ENCODE results near the gene SORCS2. TPM values are rescaled to one million over a fixed set of nuclear protein-coding genes. Genes with fewer than 3 reads are reported as not detected.

Gene SORCS2
- total and polyA plus RNA-seq, 2 of the 8 experiments (the other 6 are each of a cell fraction or from before 2014, with no cell fraction given): 0.36 to 1.8 TPM

DNA sequence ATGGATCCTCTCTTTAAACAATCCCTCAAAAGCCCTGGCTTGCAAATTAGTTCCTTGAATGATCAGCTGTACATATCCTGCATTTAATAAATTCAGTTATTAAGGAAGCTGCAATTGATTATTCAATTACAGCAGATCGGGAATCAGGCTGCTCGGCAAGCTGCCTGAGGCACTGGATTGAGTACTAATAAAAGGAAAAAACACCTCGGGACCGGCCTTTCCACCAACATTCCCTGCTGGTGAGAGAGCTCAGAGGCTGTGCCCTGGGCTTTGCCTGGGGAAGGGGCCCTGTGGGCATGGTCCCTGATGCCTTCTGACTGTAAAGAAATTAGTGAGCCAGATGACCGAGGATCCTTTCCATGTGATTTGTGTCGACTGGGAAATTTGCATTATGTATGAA, 69.2 kb downstream of the SORCS2 start:
- Histone ChIP-seq H2BK15ac (ENCODE audit: low read length) (no peak overlapping the region), H2BK20ac (ENCODE audit: low read length) (no peak overlapping the region), H2AFZ (ENCODE audit: low read length) (no peak overlapping the region), H3K36me3 (ENCODE audit: control insufficient read depth in 2 of 4, insufficient read depth in 4 of 4, low read length in 3 of 4) (no peaks in the 10 kb centered on the region), H4K91ac (replicated peaks; ENCODE audit: insufficient read length, low read length) (no peak overlapping the region), H3K4me2 (ENCODE audit: insufficient read depth in 1 of 2, low read depth in 2 of 2, low read length in 2 of 2) (no peak overlapping the region), H3K4me1 (replicated peaks in 1 of 4; ENCODE audit: control insufficient read depth in 3 of 4, insufficient read depth in 4 of 4, low read length in 3 of 4) (peaks cover 0 to 2% (median under 1%) of the 10 kb centered on the region in 4 experiments; a peak in 3 of 7 replicates), H3K79me1 (ENCODE audit: low read depth, low read length) (no peaks in the 10 kb centered on the region), H2BK5ac (ENCODE audit: low read depth, low read length) (no peak overlapping the region), H3K4ac (replicated peaks; ENCODE audit: insufficient read length, low read depth, low read length) (no peak overlapping the region), H3K4me3 (ENCODE audit: extremely low read depth in 1 of 4, insufficient read depth in 2 of 4, low read depth in 3 of 4, low read length in 4 of 4) (no peak overlapping the region), H3K14ac (ENCODE audit: insufficient read length) (no peak overlapping the region), H2BK120ac (replicated peaks; ENCODE audit: low read depth, low read length) (no peak overlapping the region), H3K27ac (ENCODE audit: low read depth, low read length) (no peak overlapping the region), H3K18ac (ENCODE audit: extremely low read depth, low read length) (no peak overlapping the region), H2BK12ac (ENCODE audit: low read depth, low read length) (no peak overlapping the region), H3K9me3 (ENCODE audit: insufficient read depth in 2 of 2, low read depth in 1 of 2, low read length in 1 of 2) (no peaks in the 10 kb centered on the region; a peak in 2 of 4 replicates), H3K79me2 (ENCODE audit: control insufficient read depth in 1 of 2, insufficient read depth in 2 of 2, low read length in 2 of 2) (no peaks in the 10 kb centered on the region), H3K56ac (replicated peaks; ENCODE audit: insufficient read length, low read depth, low read length) (no peak overlapping the region), H3K9ac (replicated peaks in 1 of 4; ENCODE audit: extremely low read depth in 1 of 4, low read depth in 3 of 4, low read length in 3 of 4) (no peak overlapping the region), H4K8ac (ENCODE audit: extremely low read depth, insufficient read depth, low read length) (no peak overlapping the region), H4K5ac (ENCODE audit: insufficient read length, low read depth, low read length) (no peak overlapping the region), H2AK5ac (ENCODE audit: low read depth, low read length) (no peak overlapping the region), H3K27me3 (replicated peaks in 1 of 4; ENCODE audit: control insufficient read depth in 3 of 4, extremely low read depth in 1 of 4, insufficient read depth in 3 of 4, low read length in 3 of 4) (no peaks in the 10 kb centered on the region), H3K23me2 (ENCODE audit: low read depth, low read length) (peaks cover 4% of the 10 kb centered on the region; the same call in 1 of the 2 replicates), H4K20me1 (replicated peaks in 1 of 2; ENCODE audit: control insufficient read depth in 1 of 2, insufficient read depth in 2 of 2, low read length in 2 of 2) (no peaks in the 10 kb centered on the region), H3K23ac (ENCODE audit: insufficient read length) (no peak overlapping the region)
- ChIA-PET CTCF (ENCODE audit: partially characterized antibody) (interaction anchor here (0.7 to 1.5 kb wide), 2 partner anchors 21 to 35 kb away, joined by 3 to 4 read pairs; no protein-coding TSS in a partner anchor), POLR2A (ENCODE audit: partially characterized antibody) (no interaction called here)
- WGBS, 2 experiments (ENCODE audit: extremely low coverage in 1 of 2, insufficient coverage in 1 of 2, insufficient read length in 1 of 2, insufficient replicate concordance in 2 of 2, low coverage in 1 of 2, low lambda C conversion rate in 2 of 2, missing lambda C conversion rate in 1 of 2): 91% methylated on average over 6 of the region's 6 CpGs; no CpG with 5 or more reads in 1 of the 2 experiments
- FAIRE-seq (no peak), DNase-seq (ENCODE audit: low read depth in 1 of 2, low spot score in 2 of 2) (no peak)
- TF ChIP-seq NANOG (IDR thresholded peaks at IDR 0.05; ENCODE audit: insufficient read depth, low read depth, low read length, poor library complexity, severe bottlenecking) (no peak), TEAD4 (IDR thresholded peaks at IDR 0.05; ENCODE audit: low read depth, low read length) (no peak), KDM4A (IDR thresholded peaks at IDR 0.05; ENCODE audit: low read depth, low read length, severe bottlenecking) (no peak), SP2 (IDR thresholded peaks at IDR 0.05; ENCODE audit: low read length) (no peak), CTBP2 (IDR thresholded peaks at IDR 0.05; ENCODE audit: borderline replicate concordance, insufficient read depth, insufficient read length, low read length) (no peak), YY1 (IDR thresholded peaks at IDR 0.05; ENCODE audit: low read depth, low read length) (no peak)
- TF ChIP-seq, protein P1, sequence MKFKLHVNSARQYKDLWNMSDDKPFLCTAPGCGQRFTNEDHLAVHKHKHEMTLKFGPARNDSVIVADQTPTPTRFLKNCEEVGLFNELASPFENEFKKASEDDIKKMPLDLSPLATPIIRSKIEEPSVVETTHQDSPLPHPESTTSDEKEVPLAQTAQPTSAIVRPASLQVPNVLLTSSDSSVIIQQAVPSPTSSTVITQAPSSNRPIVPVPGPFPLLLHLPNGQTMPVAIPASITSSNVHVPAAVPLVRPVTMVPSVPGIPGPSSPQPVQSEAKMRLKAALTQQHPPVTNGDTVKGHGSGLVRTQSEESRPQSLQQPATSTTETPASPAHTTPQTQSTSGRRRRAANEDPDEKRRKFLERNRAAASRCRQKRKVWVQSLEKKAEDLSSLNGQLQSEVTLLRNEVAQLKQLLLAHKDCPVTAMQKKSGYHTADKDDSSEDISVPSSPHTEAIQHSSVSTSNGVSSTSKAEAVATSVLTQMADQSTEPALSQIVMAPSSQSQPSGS (IDR thresholded peaks at IDR 0.05; ENCODE audit: low read length): no peak
